Amniotic stem cell (primary cell): ENCODE data around the gene SEPTIN10.

ENCODE experiments used
- DNase-seq: peaks from one replicate; lab custom pipeline; 2025; lab: John Stamatoyannopoulos, UW

SEPTIN10 gene

GRCh38 chr2:109497911-109498870 lies 115.6 kb downstream of the SEPTIN10 start:
- no peak for DNase-seq

- no peak for DNase-seq
Observed at GRCh38 chr2:109497463-109497862, 116.3 kb downstream of the SEPTIN10 start.

GRCh38 chr2:109494351-109494750 lies 119.4 kb downstream of the SEPTIN10 start:
- DNase-seq = no peak

- DNase-seq = no peak
Observed at GRCh38 chr2:109493176-109493935, 120.4 kb downstream of the SEPTIN10 start.
